Karpas-422 (cell line): ENCODE measurements around the gene ERP27. TPM values are rescaled to one million over a fixed set of nuclear protein-coding genes. Genes with fewer than 3 reads are reported as not detected.

Experiments
- DNase-seq: peaks from one replicate; pipeline ENCODE4 v3.0.0-alpha.2; 2015
- H2AFZ ChIP-seq: fragments of 200-600 bp; sonication (generic); 2 replicates; pipeline ENCODE4 v1.6.1; 2014; ENCODE audit warnings: antibody characterized with exemption, low read length, mixed read lengths
- H3K27ac ChIP-seq: fragments of 200-600 bp; sonication (generic); 2 replicates; pipeline ENCODE4 v1.5.1; 2014; ENCODE audit warnings: mild to moderate bottlenecking, low read length, moderate library complexity
- H3K27me3 ChIP-seq: fragments of 200-600 bp; sonication (generic); 2 replicates; pipeline ENCODE4 v1.6.1; 2014; ENCODE audit warnings: low read length, mixed read lengths
- H3K36me3 ChIP-seq: fragments of 200-600 bp; sonication (generic); 2 replicates; pipeline ENCODE4 v1.6.1; 2014; ENCODE audit warnings: low read length, mixed read lengths; ENCODE audit not compliant: insufficient read depth
- H3K4me1 ChIP-seq: fragments of 200-600 bp; sonication (generic); 2 replicates; pipeline ENCODE4 v1.6.1; 2014; ENCODE audit warnings: mild to moderate bottlenecking, low read length, mixed read lengths
- H3K4me2 ChIP-seq: fragments of 200-600 bp; sonication (generic); 2 replicates; pipeline ENCODE4 v1.6.1; 2014; ENCODE audit warnings: low read length, low read depth, mild to moderate bottlenecking; ENCODE audit not compliant: poor library complexity, severe bottlenecking
- H3K4me3 ChIP-seq: fragments of 200-600 bp; sonication (generic); 2 replicates; pipeline ENCODE4 v1.5.1; 2014; ENCODE audit warnings: mild to moderate bottlenecking, antibody characterized with exemption, low read length, mixed read lengths
- H3K79me2 ChIP-seq: fragments of 200-600 bp; sonication (generic); 2 replicates; pipeline ENCODE4 v1.6.1; 2014; ENCODE audit warnings: mild to moderate bottlenecking, low read length, mixed read lengths
- H3K9ac ChIP-seq: fragments of 200-600 bp; sonication (generic); 2 replicates; pipeline ENCODE4 v1.6.0; 2014; ENCODE audit warnings: low read length
- H3K9me2 ChIP-seq: fragments of 200-600 bp; sonication (generic), shearing (Covaris generic); replicated peaks from 2 replicates; pipeline ENCODE4 v1.6.0; 2014; ENCODE audit warnings: mild to moderate bottlenecking, low read length, moderate library complexity; ENCODE audit not compliant: insufficient read depth
- H3K9me3 ChIP-seq: fragments of 300-700, 200-600 bp; sonication (generic); 2 replicates; pipeline ENCODE4 v1.6.1; 2014; ENCODE audit warnings: low read length, mixed read lengths
- H4K20me1 ChIP-seq: fragments of 200-600 bp; sonication (generic); 2 replicates; pipeline ENCODE4 v1.6.1; 2014; ENCODE audit warnings: mild to moderate bottlenecking, antibody characterized with exemption, low read length, low read depth; ENCODE audit not compliant: insufficient read depth
- total RNA-seq: library from RNA; depleted of rRNA; stranded (reverse); fragments of >200 nt; shearing (Covaris generic); gene quantifications from 2 replicates; pipeline ENCODE4 v1.2.3, GENCODE V29; 2014; ENCODE audit warnings: low replicate concordance

The ERP27 gene
- total RNA-seq, 1 experiment from 2014 or later, result 0.60 TPM

DNA sequence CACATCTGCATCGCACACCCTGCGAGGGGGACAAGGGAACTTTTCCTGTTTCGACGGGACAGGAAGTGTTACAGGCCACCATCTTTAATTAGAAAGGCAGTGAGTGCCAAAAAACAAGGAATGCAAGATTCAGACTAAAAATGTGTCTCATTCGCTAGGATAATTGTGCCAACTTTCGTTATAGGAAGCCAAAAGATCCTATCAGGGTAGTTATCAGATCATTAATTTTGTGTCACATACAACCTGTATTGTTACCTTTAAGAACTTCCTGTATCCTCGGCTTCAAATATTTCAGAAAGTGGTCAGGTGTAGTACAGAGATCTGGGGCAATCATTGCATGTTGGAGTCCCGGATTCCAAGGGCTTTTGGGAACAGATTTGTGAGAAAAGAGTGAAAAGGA, 33.5 kb downstream of the ERP27 start:
- Histone ChIP-seq H3K27me3 (no peaks in the 10 kb centered on the region), H3K36me3 (no peaks in the 10 kb centered on the region), H3K27ac (no peak overlapping the region), H3K4me3 (no peak overlapping the region), H3K9me2 (no peaks in the 10 kb centered on the region), H3K9me3 (no peaks in the 10 kb centered on the region), H3K4me1 (no peaks in the 10 kb centered on the region), H4K20me1 (no peaks in the 10 kb centered on the region), H3K79me2 (no peaks in the 10 kb centered on the region), H2AFZ (no peak overlapping the region), H3K4me2 (no peak overlapping the region), H3K9ac (no peak overlapping the region)
- DNase-seq, result no peak

DNA sequence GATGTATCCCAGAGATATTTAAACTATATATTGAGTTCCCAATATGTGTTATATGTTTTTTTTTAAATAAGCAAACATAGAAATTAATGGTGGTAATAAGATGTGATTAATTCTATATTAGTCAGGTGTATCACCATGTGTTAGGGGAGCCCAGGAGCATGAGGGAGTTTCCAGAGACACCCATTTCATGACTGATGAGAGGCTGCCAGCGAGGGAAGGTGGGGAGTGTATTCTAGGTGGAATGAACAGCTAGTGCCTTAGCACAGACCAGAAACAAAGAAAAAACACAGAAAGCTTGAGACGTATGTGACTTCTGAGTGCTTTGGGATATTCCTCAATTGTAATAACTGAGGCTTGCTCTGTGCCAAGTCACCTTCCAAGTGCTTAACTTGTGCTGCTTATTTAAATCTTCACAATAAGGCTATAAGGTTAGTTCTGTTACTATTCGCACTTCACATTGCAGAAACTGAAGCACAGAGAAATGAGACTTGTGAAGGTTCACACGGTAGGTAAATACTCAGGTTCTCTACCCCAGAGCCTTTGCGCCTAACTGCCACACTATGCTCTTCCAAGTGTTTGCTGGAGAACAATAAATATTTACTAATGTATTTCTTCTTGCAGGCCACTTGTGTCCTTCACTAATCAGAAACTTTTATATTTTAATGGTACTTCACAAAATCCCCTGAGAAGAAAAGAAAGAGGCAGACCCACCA, 34.8 kb downstream of the ERP27 start:
- no peak for DNase-seq
- H3K27me3 ChIP-seq, result no peaks in the 10 kb centered on the region
- no peaks in the 10 kb centered on the region for H3K4me1 ChIP-seq
- H3K9me2 ChIP-seq, result no peaks in the 10 kb centered on the region
- no peaks in the 10 kb centered on the region for H3K36me3 ChIP-seq
- no peaks in the 10 kb centered on the region for H4K20me1 ChIP-seq
- H3K4me3 ChIP-seq, result no peak overlapping the region
- no peaks in the 10 kb centered on the region for H3K9me3 ChIP-seq
- no peaks in the 10 kb centered on the region for H3K79me2 ChIP-seq
- no peak overlapping the region for H2AFZ ChIP-seq
- H3K9ac ChIP-seq, result no peak overlapping the region
- H3K27ac ChIP-seq, result no peak overlapping the region
- no peak overlapping the region for H3K4me2 ChIP-seq

DNA sequence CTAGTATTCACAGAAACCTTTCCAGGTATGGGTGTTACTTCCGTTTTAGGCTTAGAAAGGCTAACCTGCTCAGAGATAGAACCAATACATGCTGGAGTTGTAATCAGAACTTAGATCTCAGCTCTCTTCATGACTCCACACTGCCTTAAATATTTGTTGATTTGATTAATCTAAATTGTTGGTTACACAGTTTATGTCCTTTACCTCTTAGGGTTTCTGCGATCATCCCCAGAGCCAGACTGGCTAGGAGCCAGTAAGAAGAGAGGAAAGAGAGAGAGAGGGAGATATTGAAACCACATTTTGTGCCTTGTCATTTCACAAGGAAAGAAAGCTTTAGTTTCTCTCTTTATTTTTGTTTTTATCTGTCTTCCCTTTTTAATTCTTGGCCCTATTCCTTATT, 35.9 kb downstream of the ERP27 start:
- DNase-seq, result no peak
- no peaks in the 10 kb centered on the region for H3K27me3 ChIP-seq
- H2AFZ ChIP-seq, result no peak overlapping the region
- H3K79me2 ChIP-seq, result no peaks in the 10 kb centered on the region
- no peaks in the 10 kb centered on the region for H3K9me2 ChIP-seq
- H3K9me3 ChIP-seq, result no peaks in the 10 kb centered on the region
- no peak overlapping the region for H3K4me3 ChIP-seq
- no peak overlapping the region for H3K4me2 ChIP-seq
- H3K27ac ChIP-seq, result no peak overlapping the region
- H4K20me1 ChIP-seq, result no peaks in the 10 kb centered on the region
- H3K36me3 ChIP-seq, result no peaks in the 10 kb centered on the region
- no peak overlapping the region for H3K9ac ChIP-seq
- H3K4me1 ChIP-seq, result no peaks in the 10 kb centered on the region

DNA sequence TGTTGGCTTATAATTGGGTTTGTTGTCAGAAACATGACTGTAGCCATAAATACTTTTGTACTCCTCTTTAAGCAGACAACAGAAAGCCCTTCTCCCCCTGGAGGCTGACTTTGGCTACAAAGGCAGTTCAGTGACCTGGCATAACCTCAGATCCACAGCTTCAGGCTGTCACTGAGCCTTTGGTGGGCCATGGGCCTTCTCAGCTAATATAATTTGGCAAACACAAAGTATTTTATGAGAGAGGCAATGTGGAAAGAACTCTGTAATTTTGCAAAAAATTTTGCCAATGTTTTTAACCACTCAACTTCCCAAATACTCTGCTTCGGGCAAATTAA, 37.1 kb downstream of the ERP27 start:
- H3K9ac ChIP-seq, result no peak overlapping the region
- H3K79me2 ChIP-seq, result no peaks in the 10 kb centered on the region
- no peak overlapping the region for H2AFZ ChIP-seq
- H4K20me1 ChIP-seq, result no peaks in the 10 kb centered on the region
- H3K4me2 ChIP-seq, result no peak overlapping the region
- no peak overlapping the region for H3K4me3 ChIP-seq
- no peaks in the 10 kb centered on the region for H3K9me2 ChIP-seq
- H3K27me3 ChIP-seq, result no peaks in the 10 kb centered on the region
- DNase-seq, result no peak
- no peaks in the 10 kb centered on the region for H3K4me1 ChIP-seq
- no peak overlapping the region for H3K27ac ChIP-seq
- no peaks in the 10 kb centered on the region for H3K36me3 ChIP-seq
- no peaks in the 10 kb centered on the region for H3K9me3 ChIP-seq

DNA sequence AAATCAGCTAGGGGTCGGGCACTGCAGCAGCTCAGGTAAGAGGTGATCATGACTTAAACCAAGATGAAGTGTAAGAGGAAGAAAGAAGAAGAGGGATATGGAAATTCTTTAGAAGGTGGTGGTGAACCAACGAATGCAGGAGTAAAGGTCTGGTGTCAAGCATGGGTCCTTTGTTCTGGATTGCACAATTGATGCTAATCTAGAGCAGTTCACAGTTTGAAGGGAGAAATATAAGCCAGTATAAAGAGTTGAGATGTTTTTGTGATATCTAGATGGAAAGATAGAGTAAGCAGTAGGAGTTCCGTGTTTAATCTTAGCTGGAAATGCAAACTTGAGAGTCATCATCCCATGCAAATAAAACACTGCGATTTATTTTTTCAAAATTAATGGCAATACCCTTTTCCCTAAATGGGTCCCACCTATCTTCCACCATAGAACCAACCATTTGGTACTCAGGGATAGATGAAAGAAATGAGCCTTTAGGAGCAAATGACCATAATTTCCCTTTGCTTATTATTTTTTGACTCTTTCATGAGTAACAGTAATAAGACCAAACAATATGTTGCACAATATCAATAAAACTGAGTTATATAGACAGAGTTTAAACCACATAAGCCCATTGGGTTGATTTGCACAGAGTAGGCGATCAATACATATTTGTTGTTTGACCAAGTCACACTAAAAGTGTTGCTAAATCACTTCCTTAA, 37.7 kb downstream of the ERP27 start:
- no peak overlapping the region for H3K27ac ChIP-seq
- no peaks in the 10 kb centered on the region for H3K36me3 ChIP-seq
- H3K4me2 ChIP-seq, result no peak overlapping the region
- H3K79me2 ChIP-seq, result no peaks in the 10 kb centered on the region
- H3K9ac ChIP-seq, result no peak overlapping the region
- no peaks in the 10 kb centered on the region for H3K9me3 ChIP-seq
- no peaks in the 10 kb centered on the region for H3K27me3 ChIP-seq
- no peak overlapping the region for H2AFZ ChIP-seq
- H4K20me1 ChIP-seq, result no peaks in the 10 kb centered on the region
- no peak for DNase-seq
- no peaks in the 10 kb centered on the region for H3K9me2 ChIP-seq
- H3K4me3 ChIP-seq, result no peak overlapping the region
- H3K4me1 ChIP-seq, result no peaks in the 10 kb centered on the region

DNA sequence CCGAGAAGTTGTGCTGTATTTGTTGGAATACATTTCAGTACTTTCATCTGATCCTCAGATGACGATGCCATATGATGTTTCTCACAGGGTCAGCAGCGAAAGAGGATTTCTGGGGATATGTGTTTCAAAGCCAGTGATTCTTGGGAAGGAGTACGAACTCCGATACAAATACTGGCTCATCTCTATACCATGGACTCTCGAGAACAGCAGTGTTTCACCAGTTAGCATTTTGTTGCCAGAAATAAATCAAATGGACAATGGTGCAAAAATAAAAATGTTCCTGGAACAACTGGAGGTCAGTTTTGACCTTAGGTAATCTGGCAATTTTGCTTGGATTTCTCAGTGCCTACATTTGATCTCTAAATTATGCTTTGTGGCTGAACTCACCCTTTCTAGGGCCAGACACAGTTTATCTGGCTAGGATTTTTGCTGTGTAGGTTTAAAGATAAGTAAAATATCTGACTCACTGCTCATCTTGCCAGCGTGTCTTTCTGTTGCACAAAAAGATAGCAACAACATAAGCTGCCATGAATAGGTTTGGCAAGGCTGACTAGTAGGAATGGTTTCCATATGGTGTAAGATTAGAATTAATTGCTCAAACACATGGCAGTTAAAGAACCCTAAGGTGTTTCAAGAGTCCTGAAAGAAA, 41.7 kb downstream of the ERP27 start:
- Histone ChIP-seq H3K36me3 (no peaks in the 10 kb centered on the region), H4K20me1 (no peaks in the 10 kb centered on the region), H3K27ac (no peak overlapping the region), H3K79me2 (no peaks in the 10 kb centered on the region), H3K4me1 (no peaks in the 10 kb centered on the region), H3K9me2 (no peaks in the 10 kb centered on the region), H3K4me2 (no peak overlapping the region), H2AFZ (no peak overlapping the region), H3K9ac (no peak overlapping the region), H3K4me3 (no peak overlapping the region), H3K27me3 (no peaks in the 10 kb centered on the region), H3K9me3 (no peaks in the 10 kb centered on the region)
- no peak for DNase-seq

DNA sequence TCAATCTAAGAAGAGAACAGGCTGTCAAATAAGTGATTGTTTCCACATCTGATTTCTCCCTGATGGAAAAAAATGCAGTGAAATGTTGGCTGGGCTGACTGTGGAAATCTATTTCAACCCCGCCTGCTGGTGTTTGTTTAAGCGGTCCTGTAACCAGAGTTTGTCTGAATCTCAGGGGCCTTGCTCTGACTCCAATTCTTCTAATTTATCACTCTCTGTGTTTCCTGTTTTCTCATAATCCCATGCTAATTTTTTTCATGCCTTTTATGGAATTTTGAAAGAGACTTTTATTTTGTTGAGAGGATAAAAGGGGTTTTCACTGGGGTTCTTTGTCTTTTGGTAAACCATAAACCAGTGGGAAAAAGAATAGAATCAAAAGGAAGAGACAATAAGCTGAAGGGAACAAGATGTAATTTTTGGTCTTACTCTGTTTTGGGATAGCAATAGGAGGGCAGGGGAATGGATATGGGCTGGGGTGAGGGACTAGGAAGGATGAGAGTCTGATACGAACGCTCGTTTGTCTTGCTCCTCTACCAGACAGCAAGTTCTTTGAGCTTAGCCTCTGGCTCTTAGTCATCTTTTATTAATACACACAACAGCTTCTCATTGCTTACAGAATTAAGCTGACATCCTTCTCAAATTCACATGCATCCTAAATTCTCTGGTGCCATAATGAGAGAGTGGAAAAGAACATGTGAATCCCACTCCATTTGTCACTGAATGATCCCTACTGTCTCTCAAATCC, 44.7 kb downstream of the ERP27 start:
- H3K9ac ChIP-seq, result no peak overlapping the region
- H3K4me2 ChIP-seq, result no peak overlapping the region
- no peaks in the 10 kb centered on the region for H3K9me2 ChIP-seq
- H3K27me3 ChIP-seq, result no peaks in the 10 kb centered on the region
- no peaks in the 10 kb centered on the region for H3K4me1 ChIP-seq
- no peak overlapping the region for H2AFZ ChIP-seq
- no peaks in the 10 kb centered on the region for H3K9me3 ChIP-seq
- H3K27ac ChIP-seq, result no peak overlapping the region
- H3K79me2 ChIP-seq, result no peaks in the 10 kb centered on the region
- no peaks in the 10 kb centered on the region for H3K36me3 ChIP-seq
- no peak for DNase-seq
- no peaks in the 10 kb centered on the region for H4K20me1 ChIP-seq
- H3K4me3 ChIP-seq, result no peak overlapping the region
